NT2/D1 (cell line): ENCODE data around the gene MFAP2.

Experiments
- DNase-seq: peaks from one replicate; pipeline ENCODE4 v3.0.0-alpha.2; 2011; ENCODE audit warnings: low read depth, low spot score
- H3K27me3 ChIP-seq: 2 replicates; pipeline ENCODE4 v1.6.0; 2011; ENCODE audit warnings: mild to moderate bottlenecking; ENCODE audit not compliant: insufficient read length, insufficient read depth
- H3K36me3 ChIP-seq: 2 replicates; pipeline ENCODE4 v1.6.1; 2011; ENCODE audit warnings: mild to moderate bottlenecking, low read length, mixed read lengths; ENCODE audit not compliant: insufficient read depth, insufficient read length
- H3K4me1 ChIP-seq: 2 replicates; pipeline ENCODE4 v1.5.1; 2011; ENCODE audit not compliant: insufficient read depth, insufficient read length
- H3K4me3 ChIP-seq: 2 replicates; pipeline ENCODE4 v1.5.1; 2011; ENCODE audit warnings: low read depth; ENCODE audit not compliant: insufficient read length
- H3K9ac ChIP-seq: 2 replicates; pipeline ENCODE4 v1.6.0; 2011; ENCODE audit warnings: low read depth; ENCODE audit not compliant: insufficient read length
- H3K9me3 ChIP-seq: 2 replicates; pipeline ENCODE4 v1.5.1; 2011; ENCODE audit warnings: mild to moderate bottlenecking, low read length; ENCODE audit not compliant: insufficient read depth
- SUZ12 ChIP-seq: IDR thresholded peaks from 2 replicates; pipeline ENCODE4 v1.6.1; 2011; ENCODE audit not compliant: insufficient read length, insufficient read depth; ENCODE audit errors: extremely low read depth
- YY1 ChIP-seq: IDR thresholded peaks from 2 replicates; pipeline ENCODE4 v1.6.1; 2011; ENCODE audit not compliant: insufficient read length, insufficient read depth
- ZNF274 ChIP-seq: IDR thresholded peaks from 2 replicates; pipeline ENCODE4 v1.6.1; 2011; ENCODE audit warnings: mild to moderate bottlenecking, low read depth, low read length

The MFAP2 gene

DNA sequence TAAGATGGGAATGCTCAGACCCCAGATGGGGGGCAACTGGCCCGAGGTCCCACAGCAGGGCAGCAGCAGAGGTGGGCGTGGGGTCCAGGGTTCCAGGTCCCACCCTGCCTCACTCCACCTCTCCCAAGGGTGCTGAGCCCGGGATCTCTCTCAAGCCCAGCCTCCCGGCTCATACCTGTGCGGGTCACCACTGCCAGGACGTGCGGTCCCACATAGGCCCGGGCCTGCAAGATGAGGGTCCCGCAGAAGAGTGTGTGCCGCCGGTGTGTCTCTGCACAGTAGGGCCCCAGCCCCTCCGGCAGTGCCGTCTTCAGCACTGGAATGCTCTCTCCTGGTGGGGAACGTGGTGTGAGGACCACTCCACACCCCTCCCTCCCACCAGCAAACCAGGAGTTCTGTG is 16.4 kb upstream of the MFAP2 start:
- Histone ChIP-seq H3K4me3 (no peak overlapping the region), H3K36me3 (peaks cover 45% of the 10 kb centered on the region), H3K27me3 (no peaks in the 10 kb centered on the region), H3K9me3 (no peaks in the 10 kb centered on the region), H3K4me1 (no peaks in the 10 kb centered on the region), H3K9ac (no peak overlapping the region)
- no peak for DNase-seq
- TF ChIP-seq ZNF274: no peak
- TF ChIP-seq SUZ12: no peak

DNA sequence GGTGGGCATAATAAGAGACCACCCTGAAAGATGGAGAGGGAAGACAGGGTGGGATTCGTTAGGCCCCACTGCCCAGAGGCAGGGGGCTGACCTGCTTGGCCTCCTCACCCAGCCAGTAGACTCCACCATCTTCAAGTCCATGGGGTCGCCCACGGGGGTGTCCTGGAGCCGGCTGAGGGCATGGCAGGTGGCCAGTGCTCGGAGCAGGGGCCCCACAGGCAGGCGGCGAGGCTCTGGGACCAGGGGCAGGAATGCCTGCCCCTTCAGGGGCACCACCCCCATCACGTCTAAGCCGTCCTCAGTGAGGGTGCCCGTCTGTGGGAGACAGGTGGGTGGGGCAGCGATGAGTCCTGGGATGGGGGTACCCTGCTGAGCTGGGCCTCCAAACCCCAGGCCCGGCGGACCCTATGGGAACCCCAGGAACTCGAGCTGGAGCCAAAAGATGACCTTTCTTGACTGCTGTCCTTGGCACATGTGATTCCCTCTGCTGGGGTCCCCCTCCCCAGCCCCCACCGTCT is 13.2 kb upstream of the MFAP2 start:
- Histone ChIP-seq H3K27me3 (no peaks in the 10 kb centered on the region), H3K36me3 (peaks cover 47% of the 10 kb centered on the region), H3K4me1 (no peaks in the 10 kb centered on the region), H3K9ac (no peak overlapping the region), H3K9me3 (no peaks in the 10 kb centered on the region), H3K4me3 (no peak overlapping the region)
- DNase-seq: no peak
- TF ChIP-seq ZNF274 (no peak), YY1 (no peak), SUZ12 (no peak)

DNA sequence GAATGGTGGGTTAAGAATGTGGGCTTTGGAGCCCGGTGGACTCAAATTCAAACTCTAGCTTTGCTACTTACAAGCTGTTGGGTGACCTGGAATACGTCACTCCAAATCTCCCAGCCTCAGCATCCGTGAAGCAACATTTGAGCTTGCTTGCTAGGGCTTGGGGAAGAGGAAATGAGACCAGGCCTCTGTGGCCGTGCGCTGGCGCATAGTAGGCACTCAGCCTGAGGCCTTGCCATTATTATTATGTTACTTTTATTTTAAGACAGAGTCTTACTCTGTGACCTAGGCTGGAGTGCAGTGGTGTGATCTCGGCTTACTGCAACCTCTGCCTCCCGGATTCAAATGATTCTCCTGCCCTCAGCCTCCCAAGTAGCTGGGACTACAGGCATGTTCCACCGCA is 12.3 kb upstream of the MFAP2 start:
- TF ChIP-seq ZNF274 (no peak), SUZ12 (no peak), YY1 (no peak)
- no peak for DNase-seq
- Histone ChIP-seq H3K4me1 (no peaks in the 10 kb centered on the region), H3K9ac (no peak overlapping the region), H3K36me3 (peaks cover 49% of the 10 kb centered on the region), H3K4me3 (no peak overlapping the region), H3K27me3 (no peaks in the 10 kb centered on the region), H3K9me3 (no peaks in the 10 kb centered on the region)

GRCh38 chr1:16992102-16992501 is 11.7 kb upstream of the MFAP2 start:
- H3K4me3 ChIP-seq: no peak overlapping the region
- no peaks in the 10 kb centered on the region for H3K9me3 ChIP-seq
- DNase-seq: no peak
- no peak for TF ChIP-seq SUZ12
- no peak for TF ChIP-seq ZNF274
- TF ChIP-seq YY1: no peak
- H3K4me1 ChIP-seq: peaks cover 2% of the 10 kb centered on the region
- H3K9ac ChIP-seq: no peak overlapping the region
- peaks cover 53% of the 10 kb centered on the region for H3K36me3 ChIP-seq
- H3K27me3 ChIP-seq: no peaks in the 10 kb centered on the region

GRCh38 chr1:16991571-16991970 is 11.2 kb upstream of the MFAP2 start:
- Histone ChIP-seq H3K4me1 (peaks cover 4% of the 10 kb centered on the region), H3K27me3 (no peaks in the 10 kb centered on the region), H3K36me3 (peaks cover 51% of the 10 kb centered on the region), H3K9ac (no peak overlapping the region), H3K9me3 (no peaks in the 10 kb centered on the region), H3K4me3 (no peak overlapping the region)
- no peak for TF ChIP-seq SUZ12
- no peak for TF ChIP-seq ZNF274
- no peak for TF ChIP-seq YY1
- DNase-seq: no peak

GRCh38 chr1:16989676-16990391 is 9.4 kb upstream of the MFAP2 start:
- Histone ChIP-seq H3K9me3 (no peaks in the 10 kb centered on the region), H3K36me3 (peaks cover 59% of the 10 kb centered on the region), H3K4me3 (no peak overlapping the region), H3K4me1 (peaks cover 4% of the 10 kb centered on the region), H3K27me3 (no peaks in the 10 kb centered on the region), H3K9ac (no peak overlapping the region)
- TF ChIP-seq YY1: no peak
- no peak for TF ChIP-seq SUZ12
- no peak for TF ChIP-seq ZNF274
- no peak for DNase-seq

DNA sequence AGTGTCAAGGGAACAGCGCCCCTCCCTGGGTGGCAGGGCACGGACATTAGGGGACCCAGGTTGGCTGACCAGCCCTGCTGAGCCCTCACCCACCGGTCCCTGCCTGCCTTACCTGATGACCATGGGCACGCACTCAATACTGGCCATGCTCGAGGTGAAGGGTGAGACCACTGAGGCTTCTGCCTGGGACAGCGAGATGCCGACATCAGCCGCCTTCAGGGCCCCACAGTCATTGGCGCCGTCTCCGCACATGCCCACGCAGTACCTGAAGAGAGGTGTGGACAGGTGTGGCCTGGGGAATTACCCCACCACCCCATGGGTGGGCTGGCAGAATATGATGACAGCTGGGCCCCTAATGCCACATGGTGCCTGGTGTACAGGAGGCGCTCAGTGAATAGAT is 7.8 kb upstream of the MFAP2 start:
- H3K36me3 ChIP-seq: peaks cover 53% of the 10 kb centered on the region
- H3K27me3 ChIP-seq: no peaks in the 10 kb centered on the region
- peaks cover 4% of the 10 kb centered on the region for H3K4me1 ChIP-seq
- TF ChIP-seq ZNF274 (no peak), YY1 (no peak), SUZ12 (no peak)
- no peak overlapping the region for H3K9ac ChIP-seq
- H3K9me3 ChIP-seq: no peaks in the 10 kb centered on the region
- H3K4me3 ChIP-seq: no peak overlapping the region
- DNase-seq: no peak
